GM13976 (cell line): Measurements from ENCODE around the gene KCNS3.
A peak's percentile ranks its signal among the peaks of the same experiment; 100 is the strongest.

Source experiments
- DNase-seq: peaks from one replicate; pipeline ENCODE4 v3.0.0; 2012; ENCODE audit warnings: low spot score
- in situ Hi-C: fragments of 300-500 bp; cut with MboI; formaldehyde crosslinking; loops from one replicate; pipeline ENCODE4 v1.12.0; 2022; ENCODE audit warnings: low sequenced_read_pairs, mixed read lengths, inconsistent platforms; ENCODE audit not compliant: unreplicated experiment
- TF ChIP-seq, protein P1 (sequence below): IDR thresholded peaks from 2 replicates; pipeline ENCODE4 v1.5.1; 2012; ENCODE audit warnings: borderline replicate concordance, mild to moderate bottlenecking; ENCODE audit not compliant: insufficient read depth; ENCODE audit errors: extremely low read depth, missing control alignments, control extremely low read depth

The KCNS3 gene, protein sequence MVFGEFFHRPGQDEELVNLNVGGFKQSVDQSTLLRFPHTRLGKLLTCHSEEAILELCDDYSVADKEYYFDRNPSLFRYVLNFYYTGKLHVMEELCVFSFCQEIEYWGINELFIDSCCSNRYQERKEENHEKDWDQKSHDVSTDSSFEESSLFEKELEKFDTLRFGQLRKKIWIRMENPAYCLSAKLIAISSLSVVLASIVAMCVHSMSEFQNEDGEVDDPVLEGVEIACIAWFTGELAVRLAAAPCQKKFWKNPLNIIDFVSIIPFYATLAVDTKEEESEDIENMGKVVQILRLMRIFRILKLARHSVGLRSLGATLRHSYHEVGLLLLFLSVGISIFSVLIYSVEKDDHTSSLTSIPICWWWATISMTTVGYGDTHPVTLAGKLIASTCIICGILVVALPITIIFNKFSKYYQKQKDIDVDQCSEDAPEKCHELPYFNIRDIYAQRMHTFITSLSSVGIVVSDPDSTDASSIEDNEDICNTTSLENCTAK

GRCh38 chr2:17878281-17879136 is at the start of gene KCNS3:
KCNS3 (plus strand) TSS chr2:17878667; CDS start chr2:17931009, 52,342 bp downstream.
- TF ChIP-seq, protein P1, sequence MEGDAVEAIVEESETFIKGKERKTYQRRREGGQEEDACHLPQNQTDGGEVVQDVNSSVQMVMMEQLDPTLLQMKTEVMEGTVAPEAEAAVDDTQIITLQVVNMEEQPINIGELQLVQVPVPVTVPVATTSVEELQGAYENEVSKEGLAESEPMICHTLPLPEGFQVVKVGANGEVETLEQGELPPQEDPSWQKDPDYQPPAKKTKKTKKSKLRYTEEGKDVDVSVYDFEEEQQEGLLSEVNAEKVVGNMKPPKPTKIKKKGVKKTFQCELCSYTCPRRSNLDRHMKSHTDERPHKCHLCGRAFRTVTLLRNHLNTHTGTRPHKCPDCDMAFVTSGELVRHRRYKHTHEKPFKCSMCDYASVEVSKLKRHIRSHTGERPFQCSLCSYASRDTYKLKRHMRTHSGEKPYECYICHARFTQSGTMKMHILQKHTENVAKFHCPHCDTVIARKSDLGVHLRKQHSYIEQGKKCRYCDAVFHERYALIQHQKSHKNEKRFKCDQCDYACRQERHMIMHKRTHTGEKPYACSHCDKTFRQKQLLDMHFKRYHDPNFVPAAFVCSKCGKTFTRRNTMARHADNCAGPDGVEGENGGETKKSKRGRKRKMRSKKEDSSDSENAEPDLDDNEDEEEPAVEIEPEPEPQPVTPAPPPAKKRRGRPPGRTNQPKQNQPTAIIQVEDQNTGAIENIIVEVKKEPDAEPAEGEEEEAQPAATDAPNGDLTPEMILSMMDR = no peak
- in situ Hi-C loops = no loop called here
- DNase-seq = peak; percentile 77

DNA sequence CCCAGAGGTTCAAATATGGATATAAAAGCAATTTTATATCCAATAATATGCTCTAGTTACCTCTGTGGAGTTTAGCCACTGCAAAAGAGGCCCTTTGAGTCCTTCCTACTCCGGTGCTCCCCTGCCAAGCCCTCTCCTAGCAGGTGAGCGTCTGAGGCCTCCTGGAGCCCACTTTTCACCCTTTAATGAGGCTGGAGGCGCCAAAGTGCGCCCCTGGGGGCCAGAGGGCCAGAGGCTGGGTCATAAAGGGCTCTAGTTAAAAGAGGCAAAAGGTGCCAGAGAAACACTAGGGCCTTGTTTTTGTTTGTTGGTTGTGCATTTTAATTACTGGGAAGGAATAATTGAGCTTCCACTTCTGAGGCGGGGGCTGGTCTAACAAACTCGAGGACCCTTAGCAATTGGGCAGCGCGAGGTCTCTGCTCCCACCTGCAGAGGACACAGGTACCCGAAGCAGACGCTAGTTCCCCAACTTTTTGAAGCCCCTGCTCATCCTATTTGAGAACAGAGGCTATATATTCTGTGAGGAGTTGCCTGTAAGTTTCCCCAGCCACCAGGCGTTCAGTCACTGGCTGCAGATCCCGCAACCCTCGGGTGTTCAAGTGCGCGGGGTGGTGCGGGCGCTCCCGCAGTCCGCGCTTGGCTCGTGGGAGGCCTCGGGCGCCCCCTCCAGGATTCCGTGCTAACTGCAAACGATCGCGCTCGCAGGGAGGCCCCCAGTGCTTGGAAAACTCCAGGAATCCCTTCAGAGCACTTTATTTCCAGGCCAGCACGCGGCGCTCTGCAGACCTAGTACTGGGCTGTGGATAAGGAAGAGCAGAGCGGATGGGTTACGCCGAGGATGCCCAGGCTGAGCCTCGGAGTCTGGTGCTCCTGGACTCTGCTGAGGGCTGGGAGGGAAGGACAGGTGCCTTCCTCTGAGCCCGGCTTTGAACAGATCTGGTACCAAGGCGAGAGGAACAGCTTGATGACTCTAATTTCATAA is 48.1 kb upstream of the KCNS3 start:
- in situ Hi-C loops = no loop called here
- TF ChIP-seq, protein P1 = peak; percentile 89
- peak; percentile 79 for DNase-seq

DNA sequence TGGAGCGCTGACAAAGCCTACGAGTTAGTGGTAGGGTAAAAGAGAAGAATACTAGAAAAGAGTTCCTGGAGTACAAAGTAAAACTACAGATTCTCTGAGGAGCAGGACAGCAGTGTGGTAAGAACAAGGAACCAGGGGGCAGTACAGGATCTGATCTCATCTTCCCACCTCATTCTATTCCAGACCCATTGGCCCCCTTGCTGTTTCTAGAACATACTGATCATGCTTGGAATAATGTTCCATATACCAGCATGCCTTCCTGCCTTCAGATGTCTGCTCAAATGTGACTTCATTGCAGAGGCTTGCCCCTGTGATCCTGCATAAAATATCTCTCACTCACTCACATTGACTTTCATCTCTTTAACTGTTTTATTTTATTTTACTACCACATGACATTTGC is 43.0 kb upstream of the KCNS3 start:
- no peak for DNase-seq
- TF ChIP-seq, protein P1 = no peak
- in situ Hi-C loops = no loop called here

DNA sequence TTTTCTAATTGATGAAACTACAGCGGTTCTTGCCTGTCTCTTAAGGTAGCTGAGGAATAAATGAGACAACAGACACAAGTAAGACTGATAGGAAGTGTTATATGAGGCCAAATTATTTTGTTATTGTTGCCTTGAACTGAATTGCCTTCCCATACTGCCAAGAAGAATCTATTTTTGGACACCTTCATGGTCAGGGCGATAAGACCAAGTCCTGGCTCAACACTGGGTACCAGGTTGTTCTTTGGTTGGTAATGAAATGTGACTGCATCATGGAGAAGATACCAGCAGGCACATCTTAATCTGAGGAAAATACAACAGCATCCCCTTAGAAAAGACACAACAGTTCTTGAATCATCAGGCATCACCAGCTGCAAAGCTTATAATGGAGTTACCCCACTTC is 38.5 kb upstream of the KCNS3 start:
- no peak for DNase-seq
- TF ChIP-seq, protein P1 = no peak
- in situ Hi-C loops = no loop called here

DNA sequence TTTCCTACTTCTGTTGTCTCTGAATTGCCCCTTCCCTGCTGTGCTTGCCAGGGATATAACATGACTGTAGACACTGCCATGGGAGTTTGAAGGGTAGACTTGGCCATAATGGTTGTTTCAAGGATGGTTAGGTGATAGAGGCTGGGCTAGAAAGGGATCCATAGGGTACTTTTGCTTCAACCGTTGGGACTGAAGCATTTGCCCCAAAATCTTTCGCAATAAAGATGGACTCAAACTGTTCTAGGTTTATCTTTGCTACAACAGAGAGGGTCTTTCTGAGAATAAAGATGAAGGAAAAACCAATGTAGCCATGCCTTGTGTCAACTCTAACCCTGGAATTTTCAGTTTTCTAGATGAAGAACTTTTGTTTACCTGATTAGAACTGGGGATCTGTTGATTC is 35.0 kb upstream of the KCNS3 start:
- TF ChIP-seq, protein P1 = no peak

More for the DNA sequence above, 35.0 kb upstream of the KCNS3 start:
- in situ Hi-C loops = no loop called here
- DNase-seq = no peak
